OCI-LY1 (cell line): Measurements from ENCODE around the gene GARRE1.

Experiments
- H2AFZ ChIP-seq: fragments of 200-600 bp; sonication (generic), shearing (Covaris generic); 2 replicates; pipeline ENCODE4 v1.6.0; 2014; ENCODE audit warnings: antibody characterized with exemption, mild to moderate bottlenecking, low read length
- H3F3A ChIP-seq: fragments of 200-600 bp; sonication (generic), shearing (Covaris generic); 2 replicates; pipeline ENCODE4 v1.6.0; 2014; ENCODE audit warnings: mild to moderate bottlenecking, antibody characterized with exemption, low read length, moderate library complexity; ENCODE audit not compliant: insufficient read depth
- H3K27ac ChIP-seq: fragments of 200-600 bp; sonication (generic); 2 replicates; pipeline ENCODE4 v1.5.1; 2014; ENCODE audit warnings: low read length, mixed run types, mild to moderate bottlenecking, low read depth; ENCODE audit not compliant: poor library complexity, severe bottlenecking
- H3K27me3 ChIP-seq: fragments of 200-600 bp; sonication (generic); 2 replicates; pipeline ENCODE4 v1.6.0; 2014; ENCODE audit warnings: antibody characterized with exemption, mild to moderate bottlenecking, low read length, moderate library complexity; ENCODE audit not compliant: insufficient read depth
- H3K36me3 ChIP-seq: fragments of 200-600 bp; sonication (generic); 2 replicates; pipeline ENCODE4 v1.6.1; 2014; ENCODE audit warnings: mild to moderate bottlenecking, antibody characterized with exemption, low read length, moderate library complexity, mixed read lengths; ENCODE audit not compliant: insufficient read depth
- H3K4me1 ChIP-seq: fragments of 200-600 bp; sonication (generic); 2 replicates; pipeline ENCODE4 v1.5.1; 2014; ENCODE audit warnings: mild to moderate bottlenecking, low read length, moderate library complexity; ENCODE audit not compliant: insufficient read depth, severe bottlenecking
- H3K4me2 ChIP-seq: fragments of 200-600 bp; sonication (generic), shearing (Covaris generic); 2 replicates; pipeline ENCODE4 v1.6.1; 2014; ENCODE audit warnings: low read length
- H3K4me3 ChIP-seq: fragments of 200-600 bp; sonication (generic); 2 replicates; pipeline ENCODE4 v1.5.1; 2014; ENCODE audit warnings: low read length, low read depth, mild to moderate bottlenecking, mixed read lengths; ENCODE audit not compliant: poor library complexity, severe bottlenecking
- H3K79me2 ChIP-seq: fragments of 200-600 bp; shearing (Covaris generic); 2 replicates; pipeline ENCODE4 v1.6.1; 2016; ENCODE audit warnings: mixed run types, low read length, mixed read lengths; ENCODE audit not compliant: insufficient read depth
- H3K9ac ChIP-seq: fragments of 200-600 bp; sonication (generic), shearing (Covaris generic); 2 replicates; pipeline ENCODE4 v1.6.1; 2014; ENCODE audit warnings: mild to moderate bottlenecking, low read length, mixed read lengths
- H3K9me2 ChIP-seq: fragments of 200-600 bp; sonication (generic), shearing (Covaris generic); 2 replicates; pipeline ENCODE4 v1.6.1; 2014; ENCODE audit warnings: low read depth, mild to moderate bottlenecking, low read length, mixed read lengths
- H3K9me3 ChIP-seq: fragments of 200-600 bp; shearing (Covaris generic); 2 replicates; pipeline ENCODE4 v1.6.1; 2014; ENCODE audit warnings: low read length, mixed read lengths
- H4K20me1 ChIP-seq: fragments of 200-600 bp; sonication (generic), shearing (Covaris generic); 2 replicates; pipeline ENCODE4 v1.6.0; 2016; ENCODE audit warnings: mild to moderate bottlenecking, low read length; ENCODE audit not compliant: insufficient read depth
- CTCF ChIP-seq: fragments of 200-600 bp; sonication (generic), shearing (Covaris generic); IDR thresholded peaks from 2 replicates; pipeline ENCODE4 v1.5.1; 2017; ENCODE audit warnings: mild to moderate bottlenecking, antibody characterized with exemption, low read length, moderate library complexity, mixed read lengths
- EZH2 ChIP-seq: fragments of 200-600 bp; sonication (generic), shearing (Covaris generic); IDR thresholded peaks from 2 replicates; pipeline ENCODE4 v1.8.0; 2017; ENCODE audit warnings: borderline replicate concordance, mixed run types, mild to moderate bottlenecking, antibody characterized with exemption, low read length, moderate library complexity, mixed read lengths

GARRE1 gene

GRCh38 chr19:34263745-34264237 lies 9.4 kb downstream of the GARRE1 start:
- no peak overlapping the region for H3K4me2 ChIP-seq
- no peaks in the 10 kb centered on the region for H4K20me1 ChIP-seq
- H3K36me3 ChIP-seq = no peaks in the 10 kb centered on the region
- TF ChIP-seq EZH2 (no peak), CTCF (no peak)
- no peak overlapping the region for H3K4me3 ChIP-seq
- H3K4me1 ChIP-seq = peaks cover 11% of the 10 kb centered on the region
- H3K27me3 ChIP-seq = no peaks in the 10 kb centered on the region
- no peak overlapping the region for H3K27ac ChIP-seq
- no peaks in the 10 kb centered on the region for H3K9me3 ChIP-seq
- H3K79me2 ChIP-seq = no peaks in the 10 kb centered on the region
- no peaks in the 10 kb centered on the region for H3F3A ChIP-seq
- H3K9ac ChIP-seq = no peak overlapping the region
- H2AFZ ChIP-seq = no peak overlapping the region
- no peaks in the 10 kb centered on the region for H3K9me2 ChIP-seq

- Histone ChIP-seq H3K36me3 (no peaks in the 10 kb centered on the region), H3K27ac (no peak overlapping the region), H3K27me3 (no peaks in the 10 kb centered on the region), H4K20me1 (no peaks in the 10 kb centered on the region), H2AFZ (no peak overlapping the region), H3K9ac (no peak overlapping the region), H3F3A (no peaks in the 10 kb centered on the region), H3K9me3 (no peaks in the 10 kb centered on the region), H3K4me3 (no peak overlapping the region), H3K4me1 (peaks cover 26% of the 10 kb centered on the region), H3K9me2 (no peaks in the 10 kb centered on the region), H3K4me2 (no peak overlapping the region), H3K79me2 (no peaks in the 10 kb centered on the region)
- no peak for TF ChIP-seq EZH2
- TF ChIP-seq CTCF = no peak
Observed at GRCh38 chr19:34265221-34265650, 10.9 kb downstream of the GARRE1 start.

GRCh38 chr19:34269081-34269480 lies 14.7 kb downstream of the GARRE1 start:
- no peaks in the 10 kb centered on the region for H3F3A ChIP-seq
- H2AFZ ChIP-seq = no peak overlapping the region
- H3K27me3 ChIP-seq = no peaks in the 10 kb centered on the region
- H3K4me1 ChIP-seq = peaks cover 37% of the 10 kb centered on the region
- no peaks in the 10 kb centered on the region for H3K79me2 ChIP-seq
- TF ChIP-seq EZH2 (no peak), CTCF (no peak)
- no peak overlapping the region for H3K27ac ChIP-seq
- H3K4me3 ChIP-seq = no peak overlapping the region
- H3K9ac ChIP-seq = no peak overlapping the region
- H4K20me1 ChIP-seq = no peaks in the 10 kb centered on the region
- H3K36me3 ChIP-seq = no peaks in the 10 kb centered on the region
- H3K9me3 ChIP-seq = no peaks in the 10 kb centered on the region
- no peak overlapping the region for H3K4me2 ChIP-seq
- no peaks in the 10 kb centered on the region for H3K9me2 ChIP-seq
